Hindlimb muscle (tissue), 1 donor: ENCODE data around the gene ANP32B. TPM values are rescaled to one million over a fixed set of nuclear protein-coding genes. Genes with fewer than 3 reads are reported as not detected.
"Not testable (repeated sequence)": the region's sequence is repeated elsewhere in the genome, so short reads cannot be mapped to it uniquely, and the experiment has no call there.

Source experiments
- DNase-seq: peaks from one replicate; pipeline ENCODE4 v3.0.0-alpha.2; 2013
- polyA plus RNA-seq: library from polyadenylated mRNA; unstranded; fragments of 120-200 nt; gene quantifications from one replicate; pipeline ENCODE4 v1.2.1, GENCODE V29; 2013; ENCODE audit not compliant: insufficient read length

ANP32B gene
- polyA plus RNA-seq, 1 donor, result 129 TPM

- DNase-seq, result no peak
Measured at GRCh38 chr9:97963232-97963631, 19.9 kb upstream of the ANP32B start.

- DNase-seq, result no peak
Measured at GRCh38 chr9:97964901-97965300, 18.2 kb upstream of the ANP32B start.

- DNase-seq, result no peak
Measured at GRCh38 chr9:97966493-97966892, 16.6 kb upstream of the ANP32B start.

GRCh38 chr9:97969014-97969413, 14.1 kb upstream of the ANP32B start:
- DNase-seq, result no peak

- DNase-seq, result no peak
Measured at GRCh38 chr9:97970165-97970564, 13.0 kb upstream of the ANP32B start.

- no peak for DNase-seq
Measured at GRCh38 chr9:97972753-97973152, 10.4 kb upstream of the ANP32B start.

GRCh38 chr9:97975376-97975775, 7.8 kb upstream of the ANP32B start:
- no peak for DNase-seq

- not testable (repeated sequence) for DNase-seq
Measured at GRCh38 chr9:97976633-97977032, 6.5 kb upstream of the ANP32B start.

- DNase-seq, result no peak
Measured at GRCh38 chr9:97978371-97979130, 4.6 kb upstream of the ANP32B start.

GRCh38 chr9:97979788-97980478, 3.2 kb upstream of the ANP32B start:
- no peak for DNase-seq

- DNase-seq, result peak; percentile 23
Measured at GRCh38 chr9:97980479-97980803, 2.7 kb upstream of the ANP32B start.

- peak; percentile 30 for DNase-seq
Measured at GRCh38 chr9:97980918-97981845, 2.0 kb upstream of the ANP32B start.

GRCh38 chr9:97981846-97982682, 1.1 kb upstream of the ANP32B start:
- DNase-seq, result no peak

- DNase-seq, result peak; percentile 79
Measured at GRCh38 chr9:97983589-97984187, 547 bp downstream of the ANP32B start.

- DNase-seq, result peak; percentile 86
Measured at GRCh38 chr9:97984188-97985057, 1.3 kb downstream of the ANP32B start.

- DNase-seq, result peak; percentile 45
Measured at GRCh38 chr9:97985058-97985861, 2.1 kb downstream of the ANP32B start.

GRCh38 chr9:97987487-97987886, 4.3 kb downstream of the ANP32B start:
- DNase-seq, result no peak

- no peak for DNase-seq
Measured at GRCh38 chr9:97990259-97990658, 7.1 kb downstream of the ANP32B start.

- DNase-seq, result no peak
Measured at GRCh38 chr9:97991818-97992217, 8.7 kb downstream of the ANP32B start.

GRCh38 chr9:97992219-97992618, 9.1 kb downstream of the ANP32B start:
- no peak for DNase-seq
